AG04450 (cell line): ENCODE results near the gene TPM4. TPM values are rescaled to one million over a fixed set of nuclear protein-coding genes. Genes with fewer than 3 reads are reported as not detected.

ENCODE experiments used
- CTCF ChIA-PET: fragments of 300-600, 350-600 bp; formaldehyde crosslinking; extraction: SDS; loops from one replicate; lab custom pipeline; 2022; ENCODE audit warnings: antibody characterized with exemption, inconsistent platforms; lab: Charles Lee
- POLR2A ChIA-PET: fragments of 350-600 bp; formaldehyde crosslinking; extraction: SDS; loops from one replicate; lab custom pipeline; 2021; ENCODE audit warnings: antibody characterized with exemption, inconsistent platforms; lab: Yijun Ruan, JAX
- DNase-seq: peaks from one replicate; pipeline ENCODE4 v3.0.0-alpha.2; 2011; ENCODE audit warnings: low read depth, low spot score
- H3K27ac ChIP-seq: one replicate; pipeline ENCODE4 v1.5.1; 2012; ENCODE audit warnings: low read depth, low read length, control low read depth
- H3K27me3 ChIP-seq: one replicate; pipeline ENCODE4 v1.6.0; 2012; ENCODE audit warnings: low read length; ENCODE audit not compliant: control insufficient read depth, insufficient read depth
- H3K4me3 ChIP-seq: 2 replicates; pipeline ENCODE4 v1.5.1; 2011; ENCODE audit warnings: mild to moderate bottlenecking, low read depth, low read length, control low read depth
- H3K9me3 ChIP-seq: 2 replicates; pipeline ENCODE4 v1.5.1; 2012; ENCODE audit warnings: low read length; ENCODE audit not compliant: control insufficient read depth, insufficient read depth
- polyA plus RNA-seq: library from polyadenylated mRNA; depleted of rRNA; stranded (reverse); fragments of >200 nt; gene quantifications from 2 replicates; pipeline ENCODE4 v1.2.3, GENCODE V29; 2011
- TF ChIP-seq, protein P1 (sequence below): IDR thresholded peaks from 2 replicates; pipeline ENCODE4 v1.5.1; 2011; ENCODE audit warnings: low read depth, low read length, control low read depth, inconsistent platforms

TPM4 gene
- polyA plus RNA-seq, 1 experiment: 2,058 TPM

DNA sequence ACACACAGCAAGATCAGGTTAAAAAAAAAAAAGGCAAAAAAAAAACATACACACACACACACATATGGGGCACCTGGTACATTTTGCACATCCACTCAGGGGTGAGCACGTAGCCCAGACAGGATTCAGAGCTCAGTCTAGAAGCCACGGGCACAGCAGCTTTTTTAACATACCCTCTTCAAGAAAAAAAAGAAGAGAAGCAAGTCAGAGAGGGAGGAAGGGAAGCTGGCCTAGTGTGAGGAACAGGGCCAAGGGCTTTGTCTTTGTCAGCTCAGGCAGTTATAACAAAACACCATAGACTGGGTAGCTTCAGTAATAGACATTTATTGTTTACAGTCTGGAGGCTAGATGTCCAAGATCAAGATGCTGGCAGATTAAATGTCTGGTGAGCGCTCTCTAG, 2.3 kb upstream of the TPM4 start:
- Histone ChIP-seq H3K9me3 (no peaks in the 10 kb centered on the region; the same call in 1 of the 2 replicates), H3K4me3 (no peak overlapping the region), H3K27me3 (no peaks in the 10 kb centered on the region), H3K27ac (peak overlapping the region; percentile 39)
- CTCF ChIA-PET: interaction anchor here (1.1 to 2.8 kb wide), 2 partner anchors 11 to 32 kb away, joined by 3 to 11 read pairs; no protein-coding TSS in a partner anchor
- POLR2A ChIA-PET: interaction anchor here (0.7 to 3.1 kb wide), 6 partner anchors 8 to 250 kb away, joined by 3 to 30 read pairs (median 3); no protein-coding TSS in a partner anchor
- TF ChIP-seq, protein P1, sequence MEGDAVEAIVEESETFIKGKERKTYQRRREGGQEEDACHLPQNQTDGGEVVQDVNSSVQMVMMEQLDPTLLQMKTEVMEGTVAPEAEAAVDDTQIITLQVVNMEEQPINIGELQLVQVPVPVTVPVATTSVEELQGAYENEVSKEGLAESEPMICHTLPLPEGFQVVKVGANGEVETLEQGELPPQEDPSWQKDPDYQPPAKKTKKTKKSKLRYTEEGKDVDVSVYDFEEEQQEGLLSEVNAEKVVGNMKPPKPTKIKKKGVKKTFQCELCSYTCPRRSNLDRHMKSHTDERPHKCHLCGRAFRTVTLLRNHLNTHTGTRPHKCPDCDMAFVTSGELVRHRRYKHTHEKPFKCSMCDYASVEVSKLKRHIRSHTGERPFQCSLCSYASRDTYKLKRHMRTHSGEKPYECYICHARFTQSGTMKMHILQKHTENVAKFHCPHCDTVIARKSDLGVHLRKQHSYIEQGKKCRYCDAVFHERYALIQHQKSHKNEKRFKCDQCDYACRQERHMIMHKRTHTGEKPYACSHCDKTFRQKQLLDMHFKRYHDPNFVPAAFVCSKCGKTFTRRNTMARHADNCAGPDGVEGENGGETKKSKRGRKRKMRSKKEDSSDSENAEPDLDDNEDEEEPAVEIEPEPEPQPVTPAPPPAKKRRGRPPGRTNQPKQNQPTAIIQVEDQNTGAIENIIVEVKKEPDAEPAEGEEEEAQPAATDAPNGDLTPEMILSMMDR: no peak
- no peak for DNase-seq

DNA sequence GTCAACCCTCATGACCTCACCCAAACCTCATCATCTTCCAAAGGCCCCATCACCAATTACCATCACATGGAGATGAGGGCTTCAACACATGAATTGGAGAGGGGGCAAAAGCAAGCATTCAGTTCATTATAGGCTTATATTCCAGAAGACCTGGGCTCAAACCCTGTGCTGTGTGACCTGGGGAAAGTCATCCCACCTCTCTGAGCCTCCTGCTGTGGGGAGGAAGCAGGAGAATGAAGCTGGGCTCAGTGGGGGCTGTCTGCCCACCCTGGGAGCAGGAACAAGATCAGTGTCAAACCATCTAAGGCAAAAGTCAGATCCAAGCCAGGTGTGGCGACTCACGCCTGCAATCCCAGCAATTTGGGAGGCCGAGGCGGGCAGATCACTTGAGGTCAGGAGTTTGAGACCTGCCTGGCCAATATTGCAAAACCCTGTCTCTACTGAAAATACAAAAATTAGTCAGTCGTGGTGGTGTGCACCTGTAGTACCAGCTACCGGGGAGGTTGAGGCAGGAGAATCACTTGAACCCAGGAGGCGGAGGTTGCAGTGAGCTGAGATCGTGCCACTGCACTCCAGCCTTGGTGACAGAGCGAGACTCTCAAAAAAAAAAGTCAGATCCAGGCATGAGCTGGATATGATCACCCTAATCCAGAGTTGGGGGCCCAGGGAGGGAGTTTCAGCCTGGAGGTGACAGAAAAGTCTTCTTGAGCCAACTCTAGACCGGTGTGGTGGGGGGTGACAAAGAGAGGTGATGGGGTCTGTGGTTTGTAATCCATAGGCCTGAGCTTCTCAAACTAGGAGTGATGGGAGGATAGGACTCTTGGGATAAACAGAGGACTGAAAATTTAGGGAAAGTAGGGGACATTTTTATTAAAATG, 1.6 kb upstream of the TPM4 start:
- DNase-seq: no peak
- H3K9me3 ChIP-seq: no peaks in the 10 kb centered on the region; the same call in 1 of the 2 replicates
- CTCF ChIA-PET: interaction anchor here (1.9 to 2.1 kb wide), 2 partner anchors 33 to 36 kb away, joined by 4 to 12 read pairs; no protein-coding TSS in a partner anchor
- H3K27me3 ChIP-seq: no peaks in the 10 kb centered on the region
- H3K4me3 ChIP-seq: no peak overlapping the region
- TF ChIP-seq, protein P1: no peak
- POLR2A ChIA-PET: interaction anchor here (0.7 to 4.1 kb wide), 5 partner anchors 8 to 250 kb away, joined by 3 to 52 read pairs (median 4); no protein-coding TSS in a partner anchor
- H3K27ac ChIP-seq: peak overlapping the region; percentile 98

DNA sequence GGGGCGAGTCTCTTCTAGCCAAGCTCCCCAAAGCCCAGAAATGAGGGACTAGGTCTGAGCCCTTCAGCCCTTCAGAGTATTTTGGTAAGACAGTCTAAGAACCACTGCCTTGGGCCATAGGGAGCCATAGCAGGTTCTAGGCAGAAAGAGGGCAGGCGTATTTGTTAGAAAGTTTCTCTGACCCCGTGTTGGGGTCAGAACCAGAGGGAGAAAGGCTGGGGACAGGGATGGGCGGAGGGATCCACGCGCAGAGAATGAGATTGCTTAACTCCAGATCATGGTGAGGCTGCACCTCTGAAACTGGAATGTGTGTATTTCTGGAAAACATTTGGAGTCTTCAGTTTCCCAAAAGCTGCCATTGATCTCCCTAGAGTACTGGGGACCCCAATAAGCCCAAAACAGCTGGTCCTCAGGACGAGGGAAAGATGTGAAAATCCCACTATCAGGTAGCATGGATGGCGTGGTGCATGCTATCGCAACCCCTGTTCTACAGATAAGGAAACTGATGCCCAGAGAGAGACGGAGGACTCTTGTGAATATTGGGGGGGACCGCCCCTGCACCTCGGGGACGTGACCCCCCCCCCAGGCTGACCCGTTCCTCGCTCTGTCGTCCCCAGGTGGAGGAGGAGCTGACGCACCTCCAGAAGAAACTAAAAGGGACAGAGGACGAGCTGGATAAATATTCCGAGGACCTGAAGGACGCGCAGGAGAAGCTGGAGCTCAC, 703 bp upstream of the TPM4 start:
- TF ChIP-seq, protein P1: no peak
- H3K4me3 ChIP-seq: peak overlapping the region; percentile 64
- DNase-seq: no peak
- peak overlapping the region; percentile 98 for H3K27ac ChIP-seq
- CTCF ChIA-PET: interaction anchor here (0.9 to 2.1 kb wide), 3 partner anchors 12 to 35 kb away, joined by 4 to 12 read pairs (median 4); no protein-coding TSS in a partner anchor
- no peaks in the 10 kb centered on the region; the same call in 1 of the 2 replicates for H3K9me3 ChIP-seq
- no peaks in the 10 kb centered on the region for H3K27me3 ChIP-seq
- POLR2A ChIA-PET: interaction anchor here (0.5 to 4.1 kb wide), 13 partner anchors 10 to 983 kb away, joined by 3 to 52 read pairs (median 5); partner anchors contain the start of gene AP1M1

DNA sequence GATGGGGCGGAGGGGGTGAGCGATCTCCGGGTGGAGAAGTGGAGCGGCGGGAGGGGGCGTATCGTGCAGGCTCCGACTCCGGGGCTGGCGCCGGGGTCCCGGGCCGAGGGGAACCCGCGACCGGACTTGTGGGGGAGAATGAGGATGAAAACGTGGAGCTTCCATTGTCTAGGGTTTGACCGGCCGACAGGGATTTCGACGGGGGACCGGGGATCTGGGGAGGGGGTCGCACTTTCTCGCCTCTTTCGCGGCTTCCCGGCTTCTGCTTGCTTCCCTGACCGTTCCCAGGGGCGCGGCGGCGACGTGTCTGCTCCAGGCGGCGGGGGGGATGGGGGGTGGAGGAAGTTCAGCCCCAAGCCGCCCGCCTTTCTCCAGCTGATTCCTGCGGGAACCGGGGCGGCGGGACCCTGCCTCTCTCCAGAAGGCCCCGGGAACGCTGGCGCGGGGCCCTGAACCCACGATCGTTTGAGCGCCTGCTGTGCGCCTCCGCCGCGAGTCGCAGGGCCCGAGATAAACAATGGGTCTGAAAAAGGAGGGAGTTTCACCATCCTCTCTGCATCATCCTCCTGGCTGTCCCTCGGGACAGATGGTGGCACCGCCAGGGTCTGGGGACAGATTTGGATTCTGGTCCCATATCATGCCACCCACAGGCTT, 790 bp downstream of the TPM4 start:
- peak overlapping the region; percentile 89 for H3K4me3 ChIP-seq
- no peaks in the 10 kb centered on the region for H3K27me3 ChIP-seq
- no peak for DNase-seq
- CTCF ChIA-PET: interaction anchor here (0.7 to 1.2 kb wide), 2 partner anchors 15 to 36 kb away, joined by 3 to 8 read pairs; no protein-coding TSS in a partner anchor
- H3K27ac ChIP-seq: peak overlapping the region; percentile 100
- TF ChIP-seq, protein P1: no peak
- POLR2A ChIA-PET: interaction anchor here (0.7 to 4.1 kb wide), 8 partner anchors 9 to 247 kb away, joined by 3 to 52 read pairs (median 9); partner anchors contain the start of genes FAM32A and KLF2
- H3K9me3 ChIP-seq: no peaks in the 10 kb centered on the region; the same call in 1 of the 2 replicates
